Fibroblast of upper back skin (primary cell): Measurements from ENCODE around the gene KIF19.

Experiments used
- DNase-seq: peaks from one replicate; pipeline ENCODE4 v3.0.0-alpha.2; 2013

The KIF19 gene

DNA sequence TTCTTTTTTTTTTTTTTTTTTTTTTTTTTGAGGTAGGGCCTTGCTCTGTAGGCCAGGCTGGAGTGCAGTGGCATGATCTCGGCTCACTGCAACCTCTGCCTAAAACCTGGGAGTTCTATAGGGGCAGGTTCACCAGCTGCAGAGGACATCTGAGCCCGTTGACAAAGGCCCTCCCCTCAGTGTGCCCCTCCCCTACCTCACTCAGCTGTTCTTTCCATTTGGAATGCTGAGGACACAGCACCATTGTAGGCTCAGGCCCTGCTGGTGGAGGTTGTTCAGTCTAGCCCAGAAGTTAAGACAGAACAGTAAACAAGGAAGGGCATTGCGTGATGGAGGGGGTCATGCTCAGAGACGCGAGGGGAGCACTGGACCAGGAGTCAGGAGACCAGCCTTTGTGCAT lies 21.8 kb upstream of the KIF19 start:
- DNase-seq, result no peak

DNA sequence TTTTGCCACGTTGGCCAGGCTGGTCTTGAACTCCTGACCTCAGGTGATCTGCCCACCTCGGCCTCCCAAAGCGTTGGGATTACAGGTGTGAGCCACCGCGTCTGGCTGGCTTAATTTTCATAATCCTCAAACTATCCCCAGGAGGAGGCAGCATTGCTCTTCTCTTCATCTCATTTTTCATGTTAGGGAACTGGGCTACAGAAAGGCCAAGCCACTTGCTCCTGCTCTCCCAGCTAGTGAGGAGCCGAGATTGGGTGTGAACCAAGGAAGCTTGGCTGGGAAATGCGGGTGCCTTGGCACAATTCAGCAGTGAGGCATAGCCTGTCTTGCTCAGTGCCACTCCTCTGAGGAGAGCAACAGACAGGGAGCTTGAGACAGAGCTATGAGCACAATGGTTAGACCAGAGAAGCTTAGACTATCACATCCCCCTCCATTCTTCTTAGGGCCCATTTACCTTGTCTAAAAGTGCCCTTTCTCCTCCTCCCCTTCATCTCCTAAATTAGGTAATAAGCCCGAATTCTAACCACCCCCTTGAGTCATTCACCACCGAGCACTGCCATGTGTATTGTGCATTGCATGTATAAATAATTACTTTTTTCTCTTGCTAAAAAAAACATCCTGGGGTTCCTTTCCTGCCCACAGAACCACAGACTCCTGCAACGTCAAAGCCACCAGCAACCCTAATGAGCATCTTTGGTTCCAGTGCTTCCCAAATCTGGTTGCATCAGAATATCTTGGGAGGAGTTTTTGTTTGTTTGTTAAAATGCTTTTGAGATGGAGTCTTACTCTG lies 20.0 kb upstream of the KIF19 start:
- DNase-seq, result no peak

DNA sequence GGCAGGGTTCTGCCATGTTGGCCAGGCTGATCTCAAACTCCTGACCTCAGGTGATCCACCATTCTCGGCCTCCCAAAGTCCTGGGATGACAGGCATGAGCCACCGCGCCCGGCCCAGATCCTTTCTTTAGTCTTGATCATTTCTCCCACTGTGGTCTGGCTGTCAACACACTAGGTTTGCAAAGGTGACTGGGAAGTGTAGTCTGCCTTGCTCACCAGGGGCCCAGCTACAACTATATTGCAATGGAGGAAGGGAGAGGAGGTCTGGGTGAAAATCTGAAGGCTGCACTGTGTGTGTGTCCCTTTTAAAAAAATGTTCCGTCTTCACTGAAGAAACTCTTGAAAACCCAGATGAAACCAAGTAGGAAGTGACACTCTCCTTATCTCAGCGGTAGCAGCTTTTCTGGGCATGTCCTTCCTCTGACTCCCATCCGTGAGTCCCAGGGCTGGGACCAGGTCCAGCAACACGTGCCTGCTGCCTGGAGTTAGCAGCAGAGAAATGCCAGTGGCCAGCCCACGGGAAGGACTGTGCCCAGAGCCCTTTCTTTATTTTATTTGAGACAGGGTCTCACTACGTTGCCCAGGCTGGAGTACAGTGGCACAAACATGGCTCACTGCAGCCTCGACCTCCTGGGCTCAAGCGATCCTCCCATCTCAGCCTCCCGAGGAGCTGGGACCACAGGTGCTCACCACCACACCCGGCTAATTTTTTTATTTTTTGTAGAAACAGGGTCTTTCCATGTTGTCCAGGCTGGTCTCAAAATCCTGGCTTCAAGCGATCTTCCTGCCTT lies 17.8 kb upstream of the KIF19 start:
- DNase-seq, result no peak

DNA sequence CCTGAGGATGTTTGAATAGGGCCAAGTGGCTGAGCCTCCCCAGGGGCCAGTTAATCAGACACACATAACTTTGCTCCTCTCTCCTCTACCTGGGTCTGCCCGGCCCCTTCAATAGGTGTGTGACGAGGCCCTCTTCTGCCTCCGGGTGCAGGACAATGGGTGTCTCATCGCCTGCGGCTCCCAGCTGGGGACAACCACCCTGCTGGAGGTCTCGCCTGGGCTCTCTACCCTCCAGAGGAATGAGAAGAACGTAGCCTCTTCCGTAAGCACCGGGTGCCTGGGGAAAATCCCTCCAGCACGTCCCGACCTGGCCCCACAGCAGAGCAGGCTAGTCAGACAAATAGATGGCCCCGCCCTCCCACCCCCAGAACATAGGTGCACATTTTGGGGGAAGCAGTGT lies 16.1 kb upstream of the KIF19 start:
- DNase-seq, result no peak

DNA sequence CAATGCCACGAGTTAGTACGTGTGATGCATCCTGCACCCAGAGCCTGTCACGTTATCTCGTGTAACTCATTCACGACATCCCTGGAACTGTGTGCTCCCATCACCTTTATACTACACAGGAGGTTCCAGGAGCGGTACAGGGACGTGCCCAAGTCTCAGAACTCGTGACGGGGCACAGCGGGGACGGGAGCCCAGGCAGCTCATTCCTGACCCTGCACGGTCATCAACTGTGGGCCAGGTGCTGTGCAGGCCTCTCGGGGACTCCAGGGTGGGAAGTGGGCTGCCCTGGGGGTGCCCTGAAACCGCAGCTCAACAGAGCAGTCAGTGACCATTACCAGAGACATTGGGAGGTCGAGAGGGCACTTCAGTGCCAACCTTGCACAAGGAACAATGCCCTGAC lies 11.1 kb upstream of the KIF19 start:
- DNase-seq, result no peak

DNA sequence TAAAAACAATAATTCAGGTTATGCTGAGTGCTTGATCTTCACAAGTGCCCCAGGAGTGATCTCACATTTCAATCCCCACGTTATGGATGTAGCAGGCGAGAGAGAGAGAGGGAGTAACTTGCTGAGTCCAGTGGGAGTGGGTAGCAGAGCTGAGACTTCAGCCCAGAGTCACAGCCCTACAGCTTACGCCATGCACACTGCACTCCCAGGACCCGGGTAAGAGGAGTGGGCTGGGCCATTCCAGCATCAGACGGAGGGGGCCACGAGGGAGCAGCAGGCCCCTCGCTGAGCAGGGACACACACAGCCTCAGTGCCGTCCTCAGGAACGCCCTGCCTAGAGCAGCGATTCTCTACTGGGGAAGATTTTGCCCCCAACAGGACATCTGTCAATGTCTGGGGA lies 9.8 kb upstream of the KIF19 start:
- DNase-seq, result no peak

DNA sequence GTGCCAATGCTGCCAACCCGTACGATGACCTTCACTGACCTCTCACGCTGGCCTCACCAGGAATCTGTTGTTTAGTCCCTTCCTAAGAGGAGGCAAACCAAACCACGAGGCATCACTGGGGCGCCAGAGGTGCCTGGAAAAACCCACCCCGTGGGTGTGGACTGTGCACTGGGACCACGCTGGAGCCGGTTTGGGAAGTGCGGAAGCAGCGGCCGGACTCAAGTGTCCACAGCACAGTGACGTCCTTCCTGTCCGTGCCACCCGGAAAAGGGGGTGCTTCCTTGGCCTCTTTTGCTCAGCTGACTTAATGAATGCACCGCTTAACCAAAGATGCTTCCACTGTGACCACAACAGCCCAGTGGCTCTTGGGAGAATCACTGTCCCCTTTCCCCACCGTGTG lies 9.0 kb upstream of the KIF19 start:
- no peak for DNase-seq

DNA sequence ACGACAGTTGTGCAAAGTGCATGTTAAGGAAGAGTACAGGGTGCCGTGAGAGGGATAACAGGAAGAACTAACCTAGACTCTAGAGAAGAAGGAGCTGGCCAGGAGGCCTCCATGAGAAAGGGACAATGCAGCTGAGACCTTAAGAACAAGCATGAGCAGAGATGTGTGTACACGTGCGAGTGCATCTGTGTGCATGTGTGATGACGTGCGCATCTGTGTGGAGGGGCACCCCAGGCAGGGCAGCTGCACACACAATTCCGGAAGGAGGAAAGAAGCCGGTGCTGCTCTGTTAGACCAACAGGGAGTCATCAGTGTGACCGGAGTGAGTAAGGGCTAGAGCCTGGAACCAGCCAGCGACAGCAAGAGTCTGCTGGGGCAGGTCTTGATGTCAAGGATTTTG lies 7.6 kb upstream of the KIF19 start:
- no peak for DNase-seq

DNA sequence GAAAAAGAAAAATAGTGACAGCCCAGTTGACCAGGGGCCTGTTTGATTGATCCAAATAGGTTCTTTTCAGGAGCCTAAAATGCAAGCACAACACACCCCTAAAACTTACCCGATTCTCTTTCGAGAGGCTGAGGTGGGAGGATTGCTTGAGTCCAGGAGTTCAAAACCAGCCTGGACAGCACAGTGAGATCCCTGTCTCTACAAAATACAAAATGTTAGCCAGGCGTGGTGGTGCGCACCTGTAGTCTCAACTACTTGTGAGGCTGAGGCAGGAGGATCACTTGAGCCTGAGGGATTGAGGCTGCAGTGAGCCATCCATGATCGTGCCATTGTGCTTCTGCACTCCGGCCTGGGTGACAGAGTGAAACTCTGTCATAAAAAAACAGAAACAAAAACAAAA lies 1.5 kb upstream of the KIF19 start:
- DNase-seq, result no peak

DNA sequence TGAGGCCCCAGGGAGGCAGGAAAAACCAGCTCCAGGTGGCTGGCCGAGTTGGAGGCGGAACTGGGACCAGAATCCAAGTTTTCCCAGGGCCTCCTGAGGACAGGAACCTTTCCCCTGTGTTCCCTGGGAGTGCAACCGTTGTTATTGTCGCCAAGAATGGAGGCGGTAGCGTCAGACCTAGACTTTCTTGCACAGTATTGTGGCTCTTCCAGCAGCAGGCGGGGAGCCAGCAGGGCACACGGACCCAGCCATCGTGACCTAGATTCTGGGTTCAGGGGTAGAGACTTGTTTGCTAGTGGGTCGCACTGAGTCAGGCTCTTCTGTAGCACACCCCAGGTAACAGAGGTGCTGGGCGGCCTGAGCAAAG lies 667 bp upstream of the KIF19 start:
- DNase-seq, result no peak

DNA sequence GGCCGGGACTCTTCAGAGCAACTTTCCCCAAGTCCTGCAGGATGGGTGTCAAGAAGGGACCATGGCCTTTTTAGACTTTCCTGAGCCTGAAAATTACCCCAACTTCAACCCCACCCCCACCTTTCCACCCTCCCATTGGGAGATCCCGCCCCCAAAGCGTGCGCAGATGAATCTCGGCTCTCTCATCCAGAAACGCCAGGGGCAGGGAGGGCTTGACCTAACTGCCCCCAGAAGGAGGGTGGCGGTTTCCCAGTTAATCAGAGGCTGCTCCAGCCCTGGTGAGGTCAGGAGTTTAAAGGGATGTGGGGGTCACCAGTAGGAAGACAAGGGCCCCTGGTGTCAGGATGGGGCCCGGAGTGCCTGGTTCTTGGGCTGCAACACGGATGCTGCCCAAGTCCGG lies 480 bp downstream of the KIF19 start:
- no peak for DNase-seq

DNA sequence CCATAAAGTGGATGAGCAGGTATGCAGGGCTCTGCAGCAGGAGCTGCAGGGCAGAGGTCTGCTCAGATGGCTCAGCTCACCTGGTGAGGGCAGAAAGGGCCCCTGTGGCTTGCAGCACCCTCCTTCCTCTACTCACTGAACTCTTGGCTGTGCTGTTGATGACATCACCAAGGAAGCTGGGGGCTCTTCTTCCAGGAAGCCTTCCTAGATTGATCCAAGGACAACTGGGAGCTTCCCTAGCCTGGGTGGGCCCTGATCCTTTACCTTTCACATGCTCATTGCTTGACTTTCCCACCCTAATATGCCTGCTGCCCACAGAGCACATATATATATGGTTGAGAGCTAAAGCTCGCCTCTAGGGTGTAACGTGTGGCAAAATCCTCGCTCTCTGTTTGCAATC lies 2.5 kb downstream of the KIF19 start:
- DNase-seq, result no peak

DNA sequence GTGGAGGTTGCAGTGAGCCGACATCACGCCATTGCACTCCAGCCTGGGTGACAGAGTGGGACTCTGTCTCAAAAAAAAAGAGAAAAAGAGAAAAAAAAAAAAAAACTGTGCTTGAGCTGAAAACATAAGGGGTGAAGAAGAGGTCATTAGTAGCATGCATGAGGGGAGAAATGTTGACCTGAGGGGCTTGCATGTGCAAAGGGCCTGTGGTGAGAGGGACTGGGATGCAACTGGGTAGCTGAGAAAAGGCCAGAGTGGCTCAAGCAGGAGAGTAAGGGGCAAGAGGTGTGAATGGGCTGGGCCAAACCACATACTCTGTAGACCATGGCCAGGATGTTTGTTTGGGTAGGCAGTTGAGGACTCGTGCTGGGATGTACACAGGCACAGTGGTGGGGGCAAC lies 3.4 kb downstream of the KIF19 start:
- no peak for DNase-seq

DNA sequence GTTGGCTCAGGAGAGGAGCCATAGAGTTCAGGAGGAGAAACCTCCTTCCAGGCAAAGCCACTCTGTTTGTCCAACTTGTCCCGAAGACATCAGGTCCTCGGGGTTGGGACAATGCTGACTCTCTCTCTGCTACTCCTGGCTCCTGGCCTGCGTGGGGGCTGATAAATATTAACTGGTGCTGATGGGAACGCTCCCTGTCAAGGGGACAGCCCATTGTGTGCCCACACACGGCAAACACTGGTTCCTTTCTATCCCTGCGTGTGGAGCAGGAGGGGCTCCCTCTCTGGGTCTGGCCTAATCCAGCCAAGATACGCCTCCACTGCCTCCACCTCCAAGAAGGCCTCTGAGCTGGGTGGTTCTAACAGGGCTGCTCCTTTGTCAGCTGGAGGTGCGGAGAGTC lies 4.4 kb downstream of the KIF19 start:
- DNase-seq, result no peak

DNA sequence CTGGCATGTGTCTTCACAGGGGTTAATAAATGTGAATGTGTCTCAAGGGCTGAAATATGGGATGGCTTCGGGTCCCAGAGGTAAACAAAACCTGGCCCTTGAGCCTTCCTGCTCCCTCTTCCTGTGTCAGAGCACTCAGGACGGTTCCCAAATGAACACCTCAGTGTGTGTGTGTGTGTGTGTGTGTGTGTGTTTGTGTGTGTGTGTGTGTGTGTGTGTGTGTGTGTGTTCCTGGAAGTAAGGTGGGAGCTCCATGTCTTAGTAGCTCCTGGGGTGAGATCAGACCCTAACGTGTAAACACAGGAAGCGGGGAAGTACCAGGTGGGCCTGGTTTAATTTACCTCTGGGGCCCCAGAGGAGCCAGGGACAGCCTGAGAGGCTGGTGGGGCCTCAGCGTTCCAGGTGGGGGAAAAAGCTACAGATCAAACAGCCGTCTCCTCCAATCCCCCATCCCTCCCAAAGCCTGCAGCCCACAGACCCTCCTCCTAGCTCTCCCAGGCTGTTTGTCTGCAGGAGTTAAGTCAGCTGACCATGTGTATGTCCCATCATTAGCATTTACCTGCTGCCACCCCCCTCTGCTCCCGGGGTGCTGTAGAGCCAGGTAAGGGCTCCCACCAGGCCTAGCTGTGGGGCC lies 6.1 kb downstream of the KIF19 start:
- no peak for DNase-seq

DNA sequence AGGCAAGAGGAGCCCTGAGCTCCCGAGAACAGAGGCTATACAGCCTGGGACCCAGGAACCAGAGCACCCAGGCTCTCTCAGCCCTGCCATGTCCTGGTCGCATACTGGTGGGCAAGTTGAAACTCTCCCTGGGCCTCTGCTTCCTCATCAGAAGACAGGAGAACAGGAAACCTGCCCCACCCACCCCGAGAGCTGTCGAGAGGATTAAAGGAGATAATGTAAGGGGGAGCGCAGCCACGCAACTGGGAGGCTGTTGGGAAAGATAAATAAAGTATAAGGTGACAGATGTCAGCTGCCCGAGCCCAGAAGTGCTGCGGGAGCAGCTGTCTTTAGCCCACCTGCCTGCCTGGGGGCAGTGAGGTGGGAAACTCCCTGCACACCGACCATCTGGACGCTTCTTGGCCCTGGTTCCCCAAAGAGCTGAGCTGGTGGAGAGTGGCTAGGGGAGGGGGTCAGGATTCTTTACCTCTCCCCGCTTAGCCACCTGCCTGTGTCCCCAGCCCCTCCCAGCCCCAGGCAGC lies 6.8 kb downstream of the KIF19 start:
- no peak for DNase-seq

DNA sequence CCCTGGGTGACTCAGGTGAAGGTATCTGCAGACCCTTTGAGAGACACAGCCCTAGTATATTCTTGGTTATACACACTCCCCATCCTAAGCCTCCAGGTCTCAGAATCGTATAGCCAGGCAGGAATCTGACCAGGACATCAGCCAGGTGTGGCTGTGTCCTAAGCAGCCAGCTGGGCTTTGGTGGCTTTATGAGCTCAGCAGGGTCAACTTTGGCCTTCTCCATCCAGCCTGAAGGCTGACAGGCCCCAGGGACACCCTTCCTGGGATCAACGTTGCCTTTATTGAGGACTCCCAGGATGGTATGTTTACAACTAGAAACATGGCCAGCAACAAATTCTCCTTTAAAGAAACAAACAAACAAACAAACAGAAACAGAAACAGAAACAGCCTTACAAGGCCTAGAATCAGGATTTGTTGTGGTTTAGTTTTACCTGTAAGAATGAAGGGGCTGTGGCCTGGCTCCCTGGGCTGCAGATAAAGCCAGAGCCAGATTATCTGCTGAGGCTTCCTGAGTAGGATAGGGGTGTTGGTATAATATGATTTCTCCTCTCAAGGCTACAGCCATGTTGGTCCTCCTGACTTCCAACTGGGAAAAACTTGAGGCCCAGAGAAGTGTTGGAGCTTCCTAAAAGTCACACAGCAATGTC lies 8.5 kb downstream of the KIF19 start:
- DNase-seq, result no peak

DNA sequence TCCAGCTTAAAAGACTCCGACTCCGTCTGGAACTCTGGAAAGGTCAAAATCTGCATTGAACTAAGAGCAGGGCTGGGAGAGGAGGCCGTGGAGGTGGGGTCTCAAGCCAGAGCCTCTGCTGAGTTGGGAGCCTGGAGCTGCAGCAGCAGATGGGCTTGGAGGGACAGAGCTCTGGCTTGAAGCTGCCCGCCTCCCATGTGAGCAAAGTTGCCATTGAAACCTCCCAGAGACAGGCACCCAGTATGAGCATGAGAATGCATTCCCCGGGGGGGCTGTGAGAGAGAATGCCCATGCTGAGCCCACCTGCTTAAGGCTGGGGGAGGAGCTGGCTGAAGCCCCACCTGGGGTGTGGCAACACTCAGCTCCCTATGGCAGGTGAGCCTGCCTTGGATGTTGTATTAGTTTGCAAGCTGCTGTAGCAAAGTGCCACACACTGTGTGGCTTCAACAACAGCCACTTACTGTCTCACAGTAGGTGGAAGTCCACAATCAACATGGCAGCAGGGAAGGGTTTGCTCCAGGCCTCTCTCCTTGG lies 9.6 kb downstream of the KIF19 start:
- no peak for DNase-seq

DNA sequence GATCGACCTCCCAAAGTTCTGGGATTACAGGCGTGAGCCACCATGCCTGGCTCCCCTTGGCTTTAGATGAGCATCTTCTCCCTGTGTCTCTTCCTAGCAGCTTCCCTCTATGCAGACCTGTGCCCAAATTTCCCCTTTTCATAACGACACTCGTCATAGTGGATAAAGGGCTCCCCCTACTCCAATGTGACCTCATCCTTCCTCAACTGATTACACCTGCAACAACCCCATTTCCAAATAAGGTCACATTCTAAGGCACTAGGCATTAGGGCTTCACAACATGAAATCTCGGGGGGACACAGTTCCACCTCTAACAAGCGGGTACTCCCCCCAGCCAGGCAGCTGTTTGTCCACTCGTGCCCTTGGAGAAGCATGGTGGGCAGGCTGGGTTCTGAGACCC lies 10.3 kb downstream of the KIF19 start:
- no peak for DNase-seq

DNA sequence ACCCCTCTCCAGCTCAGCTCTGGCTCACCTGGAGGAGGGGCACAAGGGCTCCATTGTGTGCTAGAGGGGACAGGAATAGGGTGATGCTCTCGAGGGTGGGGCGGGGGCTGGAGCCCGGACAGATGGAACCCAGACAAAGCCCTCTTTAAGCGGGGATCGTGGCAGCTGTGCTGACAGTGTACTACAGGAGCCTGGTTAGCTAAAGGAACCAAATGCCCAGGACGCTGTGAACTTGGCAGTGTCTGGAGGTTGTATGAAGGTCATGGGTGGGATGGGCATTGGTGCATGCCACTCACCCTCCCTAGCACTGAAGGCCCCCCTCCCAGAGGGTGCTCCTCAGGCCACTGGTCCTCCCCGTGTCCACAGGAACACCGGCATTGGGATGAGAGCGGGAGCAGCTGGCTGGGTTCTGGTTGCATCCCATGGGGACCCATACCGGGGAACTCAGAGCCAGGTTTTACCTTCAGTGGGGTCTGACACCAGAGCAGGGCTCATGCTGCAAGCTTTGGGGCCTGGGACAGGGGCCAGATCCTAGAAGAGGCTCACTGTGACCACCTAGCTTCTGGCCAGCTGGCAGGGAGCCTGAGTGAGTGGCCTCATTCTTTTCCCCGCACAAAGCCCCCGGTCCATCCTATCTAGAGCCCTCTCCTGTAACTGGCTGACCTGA lies 11.9 kb downstream of the KIF19 start:
- no peak for DNase-seq

DNA sequence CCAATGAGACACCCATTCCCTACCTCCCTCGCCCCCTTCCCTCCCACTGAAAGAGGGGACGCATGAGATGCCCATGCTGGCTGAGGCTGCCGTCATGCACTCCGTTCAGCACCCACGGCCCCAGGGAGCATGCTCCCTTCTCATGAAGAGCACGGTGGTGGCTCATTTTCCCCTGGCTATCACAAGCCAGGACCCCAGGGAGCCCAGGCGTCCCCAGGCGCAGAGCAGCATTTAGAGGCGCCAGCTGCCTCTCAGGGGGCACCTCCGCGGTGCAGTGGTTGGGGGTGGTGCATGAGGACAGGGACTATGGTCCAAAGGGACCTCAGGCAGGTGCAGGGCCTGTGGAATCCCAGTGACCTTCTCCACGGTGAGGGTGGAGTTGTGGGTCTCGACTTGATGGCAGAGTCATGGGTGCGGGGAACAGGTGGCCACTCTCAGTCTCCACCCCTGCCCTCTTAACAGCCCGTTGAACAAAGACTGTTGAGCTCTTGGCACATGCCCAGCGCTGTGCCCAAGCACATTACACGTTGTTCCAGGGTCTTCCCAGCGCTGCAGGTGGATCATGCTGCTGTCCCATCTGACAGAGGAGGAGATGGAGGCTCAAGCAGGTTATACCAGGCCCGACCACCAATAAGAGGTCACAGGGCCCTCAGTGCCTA lies 13.6 kb downstream of the KIF19 start:
- DNase-seq, result no peak

DNA sequence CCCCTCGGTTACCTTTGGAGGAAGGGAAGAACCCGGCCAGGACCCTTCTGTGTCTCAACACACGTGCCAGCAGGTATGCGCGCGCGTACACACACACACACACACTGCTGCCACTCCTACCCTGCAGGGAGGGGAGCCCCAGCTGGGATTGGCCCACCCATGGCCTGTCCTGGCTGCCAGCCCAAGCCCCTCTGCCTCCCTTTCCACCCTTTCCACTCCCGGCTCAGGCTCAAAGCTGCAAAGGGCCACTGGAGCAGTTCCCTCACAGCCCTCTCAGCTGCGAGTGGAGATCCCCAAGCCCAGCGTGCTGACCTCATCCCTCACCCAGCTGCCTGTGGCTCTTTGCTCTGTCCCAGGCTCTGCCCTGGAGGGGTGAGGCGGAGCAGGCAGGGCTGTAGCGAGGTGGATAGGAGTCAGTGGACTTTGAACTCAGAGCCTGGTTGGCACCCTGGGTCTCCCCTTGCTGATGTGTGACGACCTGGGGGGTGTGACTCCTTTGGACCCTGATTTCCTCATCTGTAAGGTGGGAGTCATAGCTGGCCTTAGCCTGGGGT lies 14.5 kb downstream of the KIF19 start:
- no peak for DNase-seq
